Measurements from ENCODE around the gene CEMP1.
"Not testable (repeated sequence)": the region's sequence is repeated elsewhere in the genome, so short reads cannot be mapped to it uniquely, and the experiment has no call there.

CEMP1 gene, protein sequence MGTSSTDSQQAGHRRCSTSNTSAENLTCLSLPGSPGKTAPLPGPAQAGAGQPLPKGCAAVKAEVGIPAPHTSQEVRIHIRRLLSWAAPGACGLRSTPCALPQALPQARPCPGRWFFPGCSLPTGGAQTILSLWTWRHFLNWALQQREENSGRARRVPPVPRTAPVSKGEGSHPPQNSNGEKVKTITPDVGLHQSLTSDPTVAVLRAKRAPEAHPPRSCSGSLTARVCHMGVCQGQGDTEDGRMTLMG

DNA sequence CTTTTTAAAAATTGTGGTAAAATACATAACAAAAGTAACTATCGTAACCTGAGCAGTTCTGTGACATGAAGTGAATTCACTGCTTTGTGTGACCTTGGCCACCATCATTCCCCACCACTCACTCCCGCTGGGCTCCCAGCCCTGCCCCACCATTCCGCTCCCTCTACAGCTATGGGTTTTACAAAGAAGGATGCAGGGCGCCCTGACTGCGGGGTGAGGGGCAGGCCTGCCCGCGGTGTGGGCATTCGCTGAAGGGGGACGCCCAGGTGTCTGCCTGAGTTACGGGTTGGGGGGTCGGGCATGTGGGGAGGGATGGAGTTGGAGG, at the start of gene CEMP1:
Gene CEMP1, minus strand, starts transcription at position 38 of the 325 bp plus-strand sequence. CDS start 335 bp downstream, outside the sequence.
- DNase-seq (ENCODE audit: low read depth): no peak
- no peak for TF ChIP-seq CTCF (IDR thresholded peaks at IDR 0.05; ENCODE audit: low read depth, low read length, missing control alignments)
- peak within 1 kb of the TSS; percentile 75 for H3K4me3 ChIP-seq (ENCODE audit: low read depth, low read length)

DNA sequence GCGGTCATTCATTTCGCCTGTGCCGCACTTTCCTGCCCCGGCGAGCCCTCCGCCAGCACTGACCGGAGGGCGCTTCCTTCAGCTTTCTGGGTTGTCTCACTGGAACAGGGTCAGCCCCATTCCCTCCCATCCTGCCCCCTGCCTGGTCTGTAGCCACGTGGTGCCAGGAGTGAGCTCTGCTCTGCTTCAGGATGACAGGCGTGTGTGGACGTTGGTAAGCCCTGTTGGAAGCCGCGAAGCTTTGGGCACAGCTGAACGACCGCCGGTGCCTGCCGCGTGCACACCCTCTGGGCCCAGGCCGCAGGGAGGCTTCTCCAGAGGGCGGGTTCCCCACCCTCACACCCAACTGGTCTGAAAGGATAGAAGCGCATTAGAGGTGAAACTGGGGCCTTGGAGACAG, 49.6 kb upstream of the CEMP1 start:
- not testable (repeated sequence) for H3K4me3 ChIP-seq (ENCODE audit: low read depth, low read length); DNase-seq (ENCODE audit: low read depth)

DNA sequence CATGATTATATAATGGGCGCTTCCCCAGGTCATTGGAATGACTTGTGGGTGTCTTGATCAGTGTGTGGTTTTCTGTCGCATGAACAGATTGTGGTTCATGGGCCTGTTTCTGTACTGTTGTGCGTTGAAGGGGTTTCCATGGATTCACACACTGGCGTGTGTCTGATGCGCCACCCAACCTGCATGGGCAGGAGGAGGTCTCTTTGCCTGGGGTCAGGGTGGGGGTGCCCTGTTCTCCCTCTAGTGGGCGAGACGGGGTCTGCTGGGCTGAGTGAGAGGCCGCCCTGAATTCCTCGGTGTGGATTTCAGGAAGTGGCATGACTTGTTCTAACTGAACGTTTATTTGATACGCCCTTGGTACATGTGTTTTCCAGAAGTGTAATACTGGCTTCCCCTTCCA, 48.9 kb upstream of the CEMP1 start:
- not testable (repeated sequence) for H3K4me3 ChIP-seq (ENCODE audit: low read depth, low read length); DNase-seq (ENCODE audit: low read depth)

- not testable (repeated sequence) for DNase-seq (ENCODE audit: low read depth)
These were observed 47.7 kb upstream of the CEMP1 start for GRCh38 chr16:2578905-2579304.

DNA sequence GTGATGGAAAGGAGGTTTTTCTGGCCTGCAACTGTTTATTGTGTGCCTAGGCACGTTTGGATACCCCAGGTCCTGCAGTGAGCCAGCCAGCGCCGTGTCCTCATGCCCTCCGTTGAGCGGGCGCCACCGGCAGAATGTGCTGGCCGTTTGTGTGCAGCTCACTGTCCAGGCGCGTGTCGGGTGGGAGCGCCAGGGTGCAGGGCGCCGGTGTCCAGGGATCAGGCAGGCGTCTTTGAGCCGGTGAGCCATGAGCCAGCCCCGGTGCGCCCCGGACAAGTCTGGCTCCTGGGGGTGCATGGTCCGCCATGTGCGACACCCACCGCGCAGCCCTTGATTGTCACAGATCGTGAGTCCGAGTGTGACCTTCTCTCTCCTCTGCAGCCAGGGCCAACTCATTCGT, 45.8 kb upstream of the CEMP1 start:
- not testable (repeated sequence) for DNase-seq (ENCODE audit: low read depth); H3K4me3 ChIP-seq (ENCODE audit: low read depth, low read length)

More at GRCh38 chr16:2578905-2579304, 47.7 kb upstream of the CEMP1 start:
- H3K4me3 ChIP-seq (ENCODE audit: low read depth, low read length): not testable (repeated sequence)

- not testable (repeated sequence) for DNase-seq (ENCODE audit: low read depth); H3K4me3 ChIP-seq (ENCODE audit: low read depth, low read length)
These were observed 44.6 kb upstream of the CEMP1 start for GRCh38 chr16:2575839-2576238.

- DNase-seq (ENCODE audit: low read depth); H3K4me3 ChIP-seq (ENCODE audit: low read depth, low read length): not testable (repeated sequence)
These were observed 41.5 kb upstream of the CEMP1 start for GRCh38 chr16:2572704-2573103.

DNA sequence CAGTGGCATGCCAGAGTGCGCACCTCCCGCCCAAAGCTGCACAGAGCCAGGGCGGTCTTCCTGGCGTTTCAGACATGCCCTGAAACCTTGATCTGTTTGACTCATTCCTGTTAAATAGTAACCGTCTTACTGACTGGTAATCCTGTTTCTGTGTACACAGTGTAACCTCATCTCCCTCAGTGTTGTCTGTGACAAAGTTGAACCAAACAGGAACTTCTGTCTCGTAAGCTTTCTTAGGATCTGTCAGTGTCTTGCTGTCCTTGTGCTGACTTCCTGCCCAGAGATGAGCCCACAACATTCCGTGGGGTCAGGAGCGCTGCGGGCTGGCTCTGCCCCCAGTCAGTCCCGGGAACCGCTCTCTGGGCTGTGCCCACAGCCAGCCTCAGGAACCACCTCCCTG, 37.4 kb upstream of the CEMP1 start:
- H3K4me3 ChIP-seq (ENCODE audit: low read depth, low read length); DNase-seq (ENCODE audit: low read depth): not testable (repeated sequence)

- not testable (repeated sequence) for H3K4me3 ChIP-seq (ENCODE audit: low read depth, low read length); DNase-seq (ENCODE audit: low read depth)
These were observed 36.3 kb upstream of the CEMP1 start for GRCh38 chr16:2567506-2567905.

DNA sequence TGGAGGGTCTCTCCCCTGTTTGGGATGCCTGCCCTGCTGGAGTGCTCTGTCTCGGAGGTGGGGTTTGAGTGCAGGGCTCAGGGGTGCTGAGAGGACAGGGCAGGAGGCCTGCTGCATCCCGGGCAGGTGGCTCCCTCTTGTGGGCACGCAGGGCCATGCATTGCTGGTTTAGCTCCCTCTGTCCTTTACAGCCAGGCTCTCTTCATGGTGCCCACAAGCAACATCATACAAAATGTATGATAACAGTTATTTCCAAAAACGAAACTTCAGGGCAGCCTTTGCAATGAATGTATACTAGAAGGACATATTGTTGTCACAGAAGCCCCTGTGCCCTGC, 29.6 kb upstream of the CEMP1 start:
- not testable (repeated sequence) for DNase-seq (ENCODE audit: low read depth); H3K4me3 ChIP-seq (ENCODE audit: low read depth, low read length)
- TF ChIP-seq CTCF (IDR thresholded peaks at IDR 0.05; ENCODE audit: low read depth, low read length, missing control alignments): peak; percentile 27

DNA sequence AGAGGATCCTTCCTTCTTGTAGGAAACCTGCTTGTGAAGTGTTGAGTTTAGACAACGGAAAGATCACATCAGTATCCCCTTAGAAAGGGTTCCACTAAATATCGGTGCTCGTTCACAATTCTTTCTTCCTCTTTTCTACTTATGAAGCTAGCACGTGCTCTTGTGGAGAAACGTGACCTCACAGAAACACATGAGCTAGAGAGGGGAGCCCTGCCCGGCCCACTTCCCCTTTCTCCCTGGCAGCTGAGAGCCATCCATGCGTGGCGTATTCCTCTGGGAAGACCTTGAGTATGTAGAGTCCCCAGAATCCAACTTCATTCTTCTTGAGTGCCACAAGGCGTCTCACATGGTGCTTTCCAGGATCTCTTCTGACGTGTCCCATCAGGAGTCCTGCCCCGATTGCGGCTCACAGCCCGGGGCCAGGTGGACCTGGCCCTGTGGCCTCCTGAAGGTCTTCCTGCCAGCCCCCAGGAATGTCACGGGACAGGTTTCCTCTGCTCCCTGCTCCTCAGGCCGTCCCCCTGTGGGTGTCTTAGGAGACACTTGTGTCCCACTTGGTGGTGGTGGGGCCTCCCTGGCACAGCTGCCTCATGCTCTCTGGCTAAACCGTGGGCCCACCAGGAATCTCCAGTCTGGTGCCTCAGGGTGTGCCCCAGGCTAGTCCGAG, 29.1 kb upstream of the CEMP1 start:
- DNase-seq (ENCODE audit: low read depth); H3K4me3 ChIP-seq (ENCODE audit: low read depth, low read length): not testable (repeated sequence)

DNA sequence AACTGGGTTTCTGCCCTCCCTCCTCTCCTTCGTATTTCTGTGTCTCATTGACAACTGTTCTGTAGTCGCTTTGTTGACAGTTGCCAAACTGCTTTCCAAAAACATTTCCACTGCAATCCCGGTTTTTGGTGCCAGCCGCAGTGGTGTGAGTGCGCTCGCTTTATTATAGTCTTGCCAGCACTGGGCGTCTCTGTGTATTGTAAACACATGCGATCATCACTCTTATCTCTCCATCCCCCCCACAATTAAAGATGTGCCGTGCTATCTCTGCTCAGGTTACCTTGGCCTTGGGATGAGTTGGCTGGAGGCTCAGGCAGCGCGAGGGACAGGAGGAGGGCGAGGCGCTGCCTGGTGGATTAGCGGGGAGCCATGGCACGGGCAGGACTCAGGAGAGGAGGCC, 25.9 kb upstream of the CEMP1 start:
- H3K4me3 ChIP-seq (ENCODE audit: low read depth, low read length); DNase-seq (ENCODE audit: low read depth): not testable (repeated sequence)

- DNase-seq (ENCODE audit: low read depth); H3K4me3 ChIP-seq (ENCODE audit: low read depth, low read length): not testable (repeated sequence)
These were observed 23.7 kb upstream of the CEMP1 start for GRCh38 chr16:2554709-2555425.

DNA sequence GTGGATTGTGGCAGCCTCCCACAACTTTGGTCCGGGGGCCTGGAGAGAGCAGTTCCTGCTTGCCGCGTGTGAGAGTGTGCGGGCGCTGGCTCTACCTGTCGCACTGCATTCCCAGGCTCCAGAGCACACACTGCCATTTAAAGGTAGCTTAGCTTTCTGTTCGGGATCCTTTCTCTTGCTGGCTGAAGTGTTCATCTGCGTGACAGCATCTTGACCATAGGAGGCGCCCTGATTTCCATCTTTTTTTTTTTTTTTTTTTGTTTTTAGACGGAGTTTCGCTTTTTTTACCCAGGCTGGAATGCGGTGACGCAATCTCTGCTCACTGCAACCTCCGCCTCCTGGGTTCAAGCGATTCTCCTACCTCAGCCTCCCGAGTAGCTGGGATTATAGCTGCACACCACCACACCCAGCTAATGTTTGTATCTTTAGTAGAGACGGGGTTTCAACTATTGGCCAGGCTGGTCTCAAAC, 20.2 kb upstream of the CEMP1 start:
- not testable (repeated sequence) for H3K4me3 ChIP-seq (ENCODE audit: low read depth, low read length); DNase-seq (ENCODE audit: low read depth)

- H3K4me3 ChIP-seq (ENCODE audit: low read depth, low read length); DNase-seq (ENCODE audit: low read depth): not testable (repeated sequence)
These were observed 19.2 kb upstream of the CEMP1 start for GRCh38 chr16:2550283-2550878.

GRCh38 chr16:2543771-2544170, 12.6 kb upstream of the CEMP1 start:
- DNase-seq (ENCODE audit: low read depth); H3K4me3 ChIP-seq (ENCODE audit: low read depth, low read length): not testable (repeated sequence)

GRCh38 chr16:2541409-2541808, 10.2 kb upstream of the CEMP1 start:
- H3K4me3 ChIP-seq (ENCODE audit: low read depth, low read length); DNase-seq (ENCODE audit: low read depth): not testable (repeated sequence)

All from GM12864 (cell line).